ENCODE results near the gene CPPED1.

CPPED1 gene

GRCh38 chr16:12611916-12612597 is 191.6 kb downstream of the CPPED1 start:
- Histone ChIP-seq H3K9me3 (ENCODE audit: control insufficient read depth, insufficient read depth, low read length) (no peaks in the 10 kb centered on the region), H3K9ac (ENCODE audit: low read depth, low read length) (no peak overlapping the region), H3K27me3 (ENCODE audit: control insufficient read depth, insufficient read depth, low read length) (no peaks in the 10 kb centered on the region), H3K4me1 (ENCODE audit: control insufficient read depth, insufficient read depth, low read length) (peaks cover 20% of the 10 kb centered on the region), H3K36me3 (ENCODE audit: control insufficient read depth, insufficient read depth, low read length) (no peaks in the 10 kb centered on the region), H3K4me3 (ENCODE audit: low read depth, low read length) (no peak overlapping the region)

- Histone ChIP-seq H3K9ac (ENCODE audit: low read depth, low read length) (no peak overlapping the region), H3K36me3 (ENCODE audit: control insufficient read depth, insufficient read depth, low read length) (no peaks in the 10 kb centered on the region), H3K9me3 (ENCODE audit: control insufficient read depth, insufficient read depth, low read length) (no peaks in the 10 kb centered on the region), H3K27me3 (ENCODE audit: control insufficient read depth, insufficient read depth, low read length) (no peaks in the 10 kb centered on the region), H3K4me1 (ENCODE audit: control insufficient read depth, insufficient read depth, low read length) (peaks cover 20% of the 10 kb centered on the region), H3K4me3 (ENCODE audit: low read depth, low read length) (no peak overlapping the region)
These were observed 192.6 kb downstream of the CPPED1 start for GRCh38 chr16:12611006-12611477.

GRCh38 chr16:12609937-12610699 is 193.6 kb downstream of the CPPED1 start:
- Histone ChIP-seq H3K9ac (ENCODE audit: low read depth, low read length) (no peak overlapping the region), H3K9me3 (ENCODE audit: control insufficient read depth, insufficient read depth, low read length) (no peaks in the 10 kb centered on the region), H3K36me3 (ENCODE audit: control insufficient read depth, insufficient read depth, low read length) (no peaks in the 10 kb centered on the region), H3K27me3 (ENCODE audit: control insufficient read depth, insufficient read depth, low read length) (no peaks in the 10 kb centered on the region), H3K4me3 (ENCODE audit: low read depth, low read length) (no peak overlapping the region), H3K4me1 (ENCODE audit: control insufficient read depth, insufficient read depth, low read length) (peaks cover 20% of the 10 kb centered on the region)

Measured in iPS-15b (cell line).